Measurements from ENCODE around the gene PDS5A.
A peak's percentile ranks its signal among the peaks of the same experiment; 100 is the strongest.
"Not testable (repeated sequence)": the region's sequence is repeated elsewhere in the genome, so short reads cannot be mapped to it uniquely, and the experiment has no call there.

Gene PDS5A

GRCh38 chr4:39893693-39894072, 84.0 kb downstream of the PDS5A start:
- FAIRE-seq = no peak

- FAIRE-seq = no peak
Observed at GRCh38 chr4:39892988-39893692, 84.6 kb downstream of the PDS5A start.

- FAIRE-seq = peak; percentile 24
Observed at GRCh38 chr4:39889226-39889625, 88.5 kb downstream of the PDS5A start.

GRCh38 chr4:39888541-39888940, 89.2 kb downstream of the PDS5A start:
- no peak for FAIRE-seq

- no peak for FAIRE-seq
Observed at GRCh38 chr4:39883646-39884045, 94.1 kb downstream of the PDS5A start.

- FAIRE-seq = no peak
Observed at GRCh38 chr4:39881789-39882188, 95.9 kb downstream of the PDS5A start.

- peak; percentile 62 for FAIRE-seq
Observed at GRCh38 chr4:39877971-39878370, 99.7 kb downstream of the PDS5A start.

- FAIRE-seq = no peak
Observed at GRCh38 chr4:39873823-39874222, 103.9 kb downstream of the PDS5A start.

- no peak for FAIRE-seq
Observed at GRCh38 chr4:39865280-39865679, 112.4 kb downstream of the PDS5A start.

- no peak for FAIRE-seq
Observed at GRCh38 chr4:39864391-39864790, 113.3 kb downstream of the PDS5A start.

GRCh38 chr4:39860804-39861203, 116.9 kb downstream of the PDS5A start:
- FAIRE-seq = no peak

GRCh38 chr4:39855909-39856512, 121.7 kb downstream of the PDS5A start:
- FAIRE-seq = no peak

GRCh38 chr4:39852636-39853035, 125.1 kb downstream of the PDS5A start:
- no peak for FAIRE-seq

GRCh38 chr4:39850727-39851126, 127.0 kb downstream of the PDS5A start:
- FAIRE-seq = no peak

- FAIRE-seq = no peak
Observed at GRCh38 chr4:39846705-39847104, 131.0 kb downstream of the PDS5A start.

GRCh38 chr4:39846120-39846519, 131.6 kb downstream of the PDS5A start:
- no peak for FAIRE-seq

GRCh38 chr4:39841894-39842293, 135.8 kb downstream of the PDS5A start:
- no peak for FAIRE-seq

GRCh38 chr4:39840516-39840915, 137.2 kb downstream of the PDS5A start:
- not testable (repeated sequence) for FAIRE-seq

GRCh38 chr4:39840027-39840426, 137.7 kb downstream of the PDS5A start:
- no peak for FAIRE-seq

GRCh38 chr4:39838431-39838830, 139.3 kb downstream of the PDS5A start:
- FAIRE-seq = not testable (repeated sequence)

GRCh38 chr4:39834269-39834668, 143.4 kb downstream of the PDS5A start:
- FAIRE-seq = no peak

- FAIRE-seq = no peak
Observed at GRCh38 chr4:39825741-39826231, 151.9 kb downstream of the PDS5A start.

- no peak for FAIRE-seq
Observed at GRCh38 chr4:39825090-39825489, 152.6 kb downstream of the PDS5A start.

GRCh38 chr4:39823191-39823590, 154.5 kb downstream of the PDS5A start:
- no peak for FAIRE-seq

GRCh38 chr4:39822662-39823061, 155.0 kb downstream of the PDS5A start:
- FAIRE-seq = no peak

Data from islet of Langerhans (tissue), 1 donor.